Measurements from ENCODE around the gene SIAH2. TPM values are rescaled to one million over a fixed set of nuclear protein-coding genes. Genes with fewer than 3 reads are reported as not detected.

The SIAH2 gene
- total RNA-seq, 6 experiments from 2014 or later: 20.5 to 53.0 (median 36.5) TPM

DNA sequence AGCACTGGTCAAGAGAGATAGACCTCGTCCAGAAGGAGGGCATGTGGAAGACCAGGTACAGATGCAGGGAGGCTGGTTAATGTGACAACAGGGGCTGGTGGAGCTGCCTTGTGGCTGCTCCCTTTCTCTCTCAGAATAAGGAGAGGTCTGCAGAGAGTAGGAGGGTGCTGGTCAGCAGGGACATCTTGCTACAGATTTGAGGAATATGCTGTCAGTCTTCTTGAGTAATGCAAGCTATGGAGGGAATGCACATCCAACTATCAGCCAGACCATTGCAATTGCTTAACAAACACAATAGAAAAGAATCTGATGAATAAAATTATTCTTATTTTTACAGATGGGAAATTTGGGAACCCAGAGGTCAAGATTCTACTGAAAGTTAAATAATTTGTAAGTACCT lies 20.3 kb upstream of the SIAH2 start:
- no peak for TF ChIP-seq POLR2A (IDR thresholded peaks at IDR 0.05)
- TF ChIP-seq, protein P1, sequence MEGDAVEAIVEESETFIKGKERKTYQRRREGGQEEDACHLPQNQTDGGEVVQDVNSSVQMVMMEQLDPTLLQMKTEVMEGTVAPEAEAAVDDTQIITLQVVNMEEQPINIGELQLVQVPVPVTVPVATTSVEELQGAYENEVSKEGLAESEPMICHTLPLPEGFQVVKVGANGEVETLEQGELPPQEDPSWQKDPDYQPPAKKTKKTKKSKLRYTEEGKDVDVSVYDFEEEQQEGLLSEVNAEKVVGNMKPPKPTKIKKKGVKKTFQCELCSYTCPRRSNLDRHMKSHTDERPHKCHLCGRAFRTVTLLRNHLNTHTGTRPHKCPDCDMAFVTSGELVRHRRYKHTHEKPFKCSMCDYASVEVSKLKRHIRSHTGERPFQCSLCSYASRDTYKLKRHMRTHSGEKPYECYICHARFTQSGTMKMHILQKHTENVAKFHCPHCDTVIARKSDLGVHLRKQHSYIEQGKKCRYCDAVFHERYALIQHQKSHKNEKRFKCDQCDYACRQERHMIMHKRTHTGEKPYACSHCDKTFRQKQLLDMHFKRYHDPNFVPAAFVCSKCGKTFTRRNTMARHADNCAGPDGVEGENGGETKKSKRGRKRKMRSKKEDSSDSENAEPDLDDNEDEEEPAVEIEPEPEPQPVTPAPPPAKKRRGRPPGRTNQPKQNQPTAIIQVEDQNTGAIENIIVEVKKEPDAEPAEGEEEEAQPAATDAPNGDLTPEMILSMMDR (IDR thresholded peaks at IDR 0.05): no peak
- no peaks in the 10 kb centered on the region for H3K9me3 ChIP-seq
- peaks cover 0 to 3% (median 0%) of the 10 kb centered on the region in 4 donors for H3K4me1 ChIP-seq
- DNase-seq (no peak), ATAC-seq (no peak)
- WGBS (ENCODE audit: insufficient coverage, low coverage, low lambda C conversion rate, missing lambda C conversion rate): no CpG with 5 or more reads among the region's 1 CpG
- intact Hi-C loops (cut with DNase I): loop anchor here (10.0 kb wide), 2 partner anchors 59 to 81 kb away; no protein-coding TSS in a partner anchor
- H3K36me3 ChIP-seq: no peaks in the 10 kb centered on the region
- H3K27me3 ChIP-seq: no peaks in the 10 kb centered on the region
- H3K4me3 ChIP-seq: no peak overlapping the region
- no peak overlapping the region for H3K27ac ChIP-seq

DNA sequence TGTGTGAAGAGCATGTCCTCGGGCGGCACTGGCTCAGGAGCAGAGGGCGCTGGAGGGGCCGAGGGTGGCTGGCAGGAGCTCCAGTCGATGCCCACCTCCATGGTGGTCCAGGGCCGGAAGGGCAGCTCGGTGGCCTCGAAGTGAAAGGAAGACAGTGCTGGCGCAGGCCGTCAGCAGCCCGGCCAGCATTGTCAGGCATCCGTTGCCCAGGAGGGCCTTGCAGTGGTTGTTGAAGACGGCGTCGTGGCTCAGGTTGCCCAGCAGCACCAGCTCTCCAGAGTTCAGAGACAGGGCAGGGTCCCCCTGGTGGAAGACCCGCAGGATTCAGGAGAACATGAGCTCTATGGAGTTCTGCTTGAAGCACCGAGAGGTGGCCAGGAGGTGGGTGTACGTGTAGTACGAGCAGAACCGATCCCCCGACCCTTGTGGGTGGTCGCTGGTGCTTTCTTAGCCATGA lies 16.5 kb upstream of the SIAH2 start:
- DNase-seq (no peak), ATAC-seq (peak in 1 of 4 donors; percentile 20)
- H3K27me3 ChIP-seq: no peaks in the 10 kb centered on the region
- TF ChIP-seq, protein P1 (IDR thresholded peaks at IDR 0.05): no peak
- no peak for TF ChIP-seq POLR2A (IDR thresholded peaks at IDR 0.05)
- no peaks in the 10 kb centered on the region for H3K36me3 ChIP-seq
- no peaks in the 10 kb centered on the region for H3K9me3 ChIP-seq
- 63% methylated on average over 4 of the region's 22 CpGs for WGBS (ENCODE audit: insufficient coverage, low coverage, low lambda C conversion rate, missing lambda C conversion rate)
- no peak overlapping the region for H3K27ac ChIP-seq
- intact Hi-C loops (cut with DNase I): no loop called here
- H3K4me1 ChIP-seq: no peaks in the 10 kb centered on the region
- H3K4me3 ChIP-seq: no peak overlapping the region

GRCh38 chr3:150778793-150779401 lies 15.9 kb upstream of the SIAH2 start:
- intact Hi-C loops (cut with DNase I): no loop called here
- H3K27me3 ChIP-seq: no peaks in the 10 kb centered on the region
- ATAC-seq (no peak), DNase-seq (no peak)
- no peak for TF ChIP-seq POLR2A (IDR thresholded peaks at IDR 0.05)
- TF ChIP-seq, protein P1 (IDR thresholded peaks at IDR 0.05): no peak
- H3K9me3 ChIP-seq: no peaks in the 10 kb centered on the region
- H3K27ac ChIP-seq: no peak overlapping the region
- peaks cover 0 to 3% (median 0%) of the 10 kb centered on the region in 4 donors for H3K4me1 ChIP-seq
- H3K36me3 ChIP-seq: no peaks in the 10 kb centered on the region
- H3K4me3 ChIP-seq: no peak overlapping the region
- WGBS (ENCODE audit: insufficient coverage, low coverage, low lambda C conversion rate, missing lambda C conversion rate): 93% methylated on average over 13 of the region's 42 CpGs

DNA sequence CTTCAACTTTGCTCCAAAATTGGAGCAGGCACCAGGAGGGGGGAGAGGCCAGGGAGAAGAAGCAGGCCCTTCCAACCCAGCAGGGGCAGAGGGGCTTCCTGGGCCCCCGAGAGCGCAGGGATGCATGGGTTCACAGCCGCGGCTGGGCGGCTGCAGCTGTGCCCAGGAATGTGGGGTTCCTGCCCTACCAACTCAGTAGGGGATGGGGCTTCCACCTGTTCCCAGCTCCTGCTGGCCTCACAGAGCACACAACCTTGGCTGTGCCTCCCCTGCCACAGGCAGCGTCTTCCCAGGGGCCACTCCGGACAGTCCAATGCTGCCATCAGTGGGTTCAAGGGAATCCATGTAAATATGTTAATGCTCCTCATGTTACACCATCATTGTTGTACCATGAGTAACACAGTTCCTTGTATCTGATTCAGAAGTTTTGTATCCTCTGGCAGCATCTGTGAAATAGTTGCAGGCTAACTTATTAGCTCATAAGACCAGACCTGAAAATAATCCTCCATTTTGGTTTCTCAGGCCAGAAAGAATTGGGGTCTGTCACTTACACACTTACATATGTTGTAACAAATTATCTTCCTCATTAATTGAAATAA lies 12.1 kb upstream of the SIAH2 start:
- ATAC-seq (no peak), DNase-seq (no peak)
- intact Hi-C loops (cut with DNase I): no loop called here
- TF ChIP-seq, protein P1 (IDR thresholded peaks at IDR 0.05): no peak
- no peak for TF ChIP-seq POLR2A (IDR thresholded peaks at IDR 0.05)
- no peak overlapping the region for H3K4me3 ChIP-seq
- no CpG with 5 or more reads among the region's 7 CpGs for WGBS (ENCODE audit: insufficient coverage, low coverage, low lambda C conversion rate, missing lambda C conversion rate)
- no peaks in the 10 kb centered on the region for H3K27me3 ChIP-seq
- peaks cover 0 to 31% (median 6%) of the 10 kb centered on the region in 4 donors for H3K4me1 ChIP-seq
- no peaks in the 10 kb centered on the region for H3K9me3 ChIP-seq
- H3K27ac ChIP-seq: no peak overlapping the region
- H3K36me3 ChIP-seq: no peaks in the 10 kb centered on the region

All from right lobe of liver (tissue), 6 donors.